Neural crest cell (in vitro differentiated cells): Measurements from ENCODE around the gene NMRAL1. TPM values are rescaled to one million over a fixed set of nuclear protein-coding genes. Genes with fewer than 3 reads are reported as not detected.

ENCODE experiments used
- DNase-seq: peaks from one replicate; pipeline ENCODE4 v3.0.0; 2021; ENCODE audit warnings: low read depth, mixed read lengths, low spot score
- H3K27ac Mint-ChIP-seq: one replicate; pipeline ENCODE4 v1.8.0; 2021; ENCODE audit warnings: mild to moderate bottlenecking, mixed read lengths; ENCODE audit not compliant: unreplicated experiment
- H3K27me3 Mint-ChIP-seq: 2 replicates; pipeline ENCODE4 v1.8.0; 2021; ENCODE audit warnings: low read depth, mild to moderate bottlenecking, mixed read lengths
- H3K36me3 Mint-ChIP-seq: 2 replicates; pipeline ENCODE4 v1.8.0; 2021; ENCODE audit warnings: low read depth, mild to moderate bottlenecking, mixed read lengths
- H3K4me1 Mint-ChIP-seq: 2 replicates; pipeline ENCODE4 v1.8.0; 2021; ENCODE audit warnings: mixed read lengths
- H3K4me3 Mint-ChIP-seq: one replicate; pipeline ENCODE4 v1.8.0; 2021; ENCODE audit warnings: mild to moderate bottlenecking, mixed read lengths
- H3K9me3 Mint-ChIP-seq: 2 replicates; pipeline ENCODE4 v1.8.0; 2021; ENCODE audit warnings: mixed read lengths
- total RNA-seq: library from RNA; stranded (reverse); gene quantifications from 2 replicates; pipeline ENCODE4 v1.2.1, GENCODE V29; 2021
- TF ChIP-seq, protein P1 (sequence below): fragments of 200-600 bp; sonication (generic); conservative IDR thresholded peaks from 2 replicates; pipeline ENCODE4 v1.5.0; 2021; ENCODE audit warnings: antibody characterized with exemption, mild to moderate bottlenecking

Gene NMRAL1
- total RNA-seq, 1 donor from 2014 or later = 45.0 TPM

GRCh38 chr16:4463522-4464163, 10.8 kb downstream of the NMRAL1 start:
- H3K27ac Mint-ChIP-seq = no peak overlapping the region
- H3K9me3 Mint-ChIP-seq = no peaks in the 10 kb centered on the region
- no peaks in the 10 kb centered on the region for H3K27me3 Mint-ChIP-seq
- H3K4me3 Mint-ChIP-seq = no peak overlapping the region
- H3K4me1 Mint-ChIP-seq = peaks cover 19% of the 10 kb centered on the region
- H3K36me3 Mint-ChIP-seq = peaks cover 8% of the 10 kb centered on the region
- TF ChIP-seq, protein P1, sequence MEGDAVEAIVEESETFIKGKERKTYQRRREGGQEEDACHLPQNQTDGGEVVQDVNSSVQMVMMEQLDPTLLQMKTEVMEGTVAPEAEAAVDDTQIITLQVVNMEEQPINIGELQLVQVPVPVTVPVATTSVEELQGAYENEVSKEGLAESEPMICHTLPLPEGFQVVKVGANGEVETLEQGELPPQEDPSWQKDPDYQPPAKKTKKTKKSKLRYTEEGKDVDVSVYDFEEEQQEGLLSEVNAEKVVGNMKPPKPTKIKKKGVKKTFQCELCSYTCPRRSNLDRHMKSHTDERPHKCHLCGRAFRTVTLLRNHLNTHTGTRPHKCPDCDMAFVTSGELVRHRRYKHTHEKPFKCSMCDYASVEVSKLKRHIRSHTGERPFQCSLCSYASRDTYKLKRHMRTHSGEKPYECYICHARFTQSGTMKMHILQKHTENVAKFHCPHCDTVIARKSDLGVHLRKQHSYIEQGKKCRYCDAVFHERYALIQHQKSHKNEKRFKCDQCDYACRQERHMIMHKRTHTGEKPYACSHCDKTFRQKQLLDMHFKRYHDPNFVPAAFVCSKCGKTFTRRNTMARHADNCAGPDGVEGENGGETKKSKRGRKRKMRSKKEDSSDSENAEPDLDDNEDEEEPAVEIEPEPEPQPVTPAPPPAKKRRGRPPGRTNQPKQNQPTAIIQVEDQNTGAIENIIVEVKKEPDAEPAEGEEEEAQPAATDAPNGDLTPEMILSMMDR = no peak
- no peak for DNase-seq

GRCh38 chr16:4461250-4462085, 13.0 kb downstream of the NMRAL1 start:
- no peaks in the 10 kb centered on the region for H3K27me3 Mint-ChIP-seq
- no peak overlapping the region for H3K27ac Mint-ChIP-seq
- TF ChIP-seq, protein P1 = no peak
- DNase-seq = peak; percentile 40
- peaks cover 8% of the 10 kb centered on the region for H3K36me3 Mint-ChIP-seq
- peak overlapping the region; percentile 23 for H3K4me3 Mint-ChIP-seq
- H3K9me3 Mint-ChIP-seq = no peaks in the 10 kb centered on the region
- peaks cover 19% of the 10 kb centered on the region for H3K4me1 Mint-ChIP-seq

- no peak overlapping the region for H3K4me3 Mint-ChIP-seq
- peaks cover 19% of the 10 kb centered on the region for H3K4me1 Mint-ChIP-seq
- H3K9me3 Mint-ChIP-seq = no peaks in the 10 kb centered on the region
- H3K36me3 Mint-ChIP-seq = peaks cover 8% of the 10 kb centered on the region
- TF ChIP-seq, protein P1 = no peak
- no peaks in the 10 kb centered on the region for H3K27me3 Mint-ChIP-seq
- no peak overlapping the region for H3K27ac Mint-ChIP-seq
- DNase-seq = no peak
Measured at GRCh38 chr16:4460936-4461249, 13.5 kb downstream of the NMRAL1 start.

- Mint-ChIP-seq H3K27me3 (no peaks in the 10 kb centered on the region), H3K36me3 (peaks cover 7% of the 10 kb centered on the region), H3K9me3 (no peaks in the 10 kb centered on the region), H3K4me1 (peaks cover 2% of the 10 kb centered on the region), H3K27ac (no peak overlapping the region), H3K4me3 (no peak overlapping the region)
- no peak for DNase-seq
- TF ChIP-seq, protein P1 = no peak
Measured at GRCh38 chr16:4455951-4456350, 18.5 kb downstream of the NMRAL1 start.

DNA sequence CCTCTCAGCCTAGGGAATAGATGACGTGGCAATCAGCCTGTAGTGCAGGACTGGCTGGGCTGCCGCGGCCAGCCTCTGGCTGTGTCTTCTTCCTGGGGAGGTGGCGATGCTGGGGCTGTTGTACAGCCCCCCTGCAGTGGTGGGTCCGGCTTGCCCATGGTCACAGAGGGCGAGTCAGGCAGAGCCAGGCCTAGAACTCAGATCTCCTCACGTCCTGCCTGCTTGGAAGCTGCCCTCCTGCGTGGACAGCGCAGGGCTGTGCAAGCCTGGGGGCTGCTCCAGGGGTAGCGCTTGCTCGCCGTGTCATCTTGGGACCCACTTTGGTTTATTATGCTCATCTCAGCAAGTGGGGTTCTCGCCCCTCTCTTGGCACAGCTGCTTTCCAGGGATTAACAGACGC, 19.3 kb downstream of the NMRAL1 start:
- Mint-ChIP-seq H3K36me3 (peaks cover 5% of the 10 kb centered on the region), H3K27ac (no peak overlapping the region), H3K9me3 (no peaks in the 10 kb centered on the region), H3K27me3 (no peaks in the 10 kb centered on the region), H3K4me1 (no peaks in the 10 kb centered on the region), H3K4me3 (no peak overlapping the region)
- no peak for DNase-seq
- TF ChIP-seq, protein P1 = no peak
